GM04504 (cell line): ENCODE data around the gene HRG.
"Not testable (repeated sequence)": the region's sequence is repeated elsewhere in the genome, so short reads cannot be mapped to it uniquely, and the experiment has no call there.

Experiments used
- DNase-seq: peaks from one replicate; pipeline ENCODE4 v3.0.0-alpha.2; 2012; ENCODE audit warnings: low read depth

Gene HRG

DNA sequence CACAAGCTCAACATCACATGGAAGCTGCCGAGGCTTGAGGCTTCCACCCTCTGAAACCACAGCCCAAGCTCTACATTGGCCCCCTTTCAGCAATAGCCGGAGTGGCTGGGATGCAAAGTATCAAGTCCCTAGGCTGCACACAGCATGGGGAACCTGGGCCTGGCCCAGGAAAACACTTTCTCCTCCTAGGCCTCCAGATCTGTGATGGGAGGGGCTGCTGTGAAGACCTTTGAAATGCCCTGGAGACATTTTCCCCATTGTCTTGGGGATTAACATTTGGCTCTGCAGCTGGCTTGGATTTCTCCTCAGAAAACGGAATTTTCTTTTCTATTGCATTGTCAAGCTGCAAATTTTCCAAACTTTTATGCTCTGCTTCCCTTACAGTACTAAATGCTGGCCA lies 18.2 kb downstream of the HRG start:
- DNase-seq = no peak

DNA sequence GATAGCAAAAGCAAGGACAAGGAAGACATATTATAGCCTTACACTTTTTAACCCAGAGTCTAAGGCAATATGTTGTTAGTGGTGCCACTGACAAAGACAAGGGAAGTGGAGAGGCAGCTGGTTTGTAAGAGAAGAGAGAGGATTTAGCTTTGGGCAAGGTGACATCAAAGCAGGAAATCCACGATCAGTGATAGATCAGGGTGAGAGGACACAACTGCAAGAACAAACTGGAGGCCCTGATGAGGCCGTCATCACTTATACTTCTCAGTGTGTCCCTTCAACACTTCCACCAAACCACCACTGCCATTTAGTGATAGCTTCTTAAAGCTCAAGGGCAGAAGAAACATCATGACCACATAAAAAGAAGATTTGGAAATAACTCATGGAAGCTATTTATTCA lies 20.7 kb downstream of the HRG start:
- DNase-seq = not testable (repeated sequence)

DNA sequence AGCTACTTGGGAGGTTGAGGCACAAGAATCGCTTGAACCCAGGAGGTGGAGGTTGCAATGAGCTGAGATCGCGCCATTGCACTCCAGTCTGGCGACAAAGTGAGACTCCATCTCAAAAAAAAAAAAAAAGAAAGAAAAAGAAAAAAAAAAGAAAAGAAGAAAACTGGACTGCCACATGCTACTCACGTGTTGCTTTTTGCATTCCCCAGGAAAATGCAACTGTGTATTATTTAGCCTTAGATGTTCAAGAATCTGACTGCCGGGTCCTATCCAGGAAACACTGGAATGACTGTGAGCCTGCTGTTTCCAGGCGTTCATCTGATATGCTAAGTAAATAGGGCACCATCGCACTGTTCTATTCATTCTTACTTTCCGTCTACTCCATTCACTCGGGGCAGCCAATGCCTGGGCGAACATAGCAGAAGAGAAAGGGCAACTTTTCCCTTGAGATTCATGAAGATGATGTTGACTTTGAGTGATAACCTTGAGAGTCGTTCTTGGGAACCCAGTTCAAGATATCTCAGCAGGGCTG lies 21.4 kb downstream of the HRG start:
- no peak for DNase-seq

DNA sequence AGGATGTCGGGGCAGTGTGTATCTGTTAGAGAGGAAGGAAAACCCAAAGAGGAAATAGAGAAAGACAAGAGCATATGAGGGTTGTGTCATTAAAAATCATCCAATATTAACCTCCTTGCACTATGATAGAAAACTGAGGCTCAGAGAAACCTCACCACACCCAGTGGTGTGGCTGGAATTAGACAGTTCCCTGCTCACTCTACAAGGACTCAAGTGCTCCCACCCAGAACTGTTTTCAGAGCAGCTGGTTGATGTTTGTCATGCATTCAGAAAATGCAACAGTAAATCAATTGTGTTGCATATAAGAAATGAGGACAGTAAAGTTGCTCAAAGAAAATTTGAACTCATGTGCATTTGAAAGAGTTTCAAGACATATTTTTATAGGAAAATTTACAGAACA lies 24.5 kb downstream of the HRG start:
- DNase-seq = not testable (repeated sequence)

DNA sequence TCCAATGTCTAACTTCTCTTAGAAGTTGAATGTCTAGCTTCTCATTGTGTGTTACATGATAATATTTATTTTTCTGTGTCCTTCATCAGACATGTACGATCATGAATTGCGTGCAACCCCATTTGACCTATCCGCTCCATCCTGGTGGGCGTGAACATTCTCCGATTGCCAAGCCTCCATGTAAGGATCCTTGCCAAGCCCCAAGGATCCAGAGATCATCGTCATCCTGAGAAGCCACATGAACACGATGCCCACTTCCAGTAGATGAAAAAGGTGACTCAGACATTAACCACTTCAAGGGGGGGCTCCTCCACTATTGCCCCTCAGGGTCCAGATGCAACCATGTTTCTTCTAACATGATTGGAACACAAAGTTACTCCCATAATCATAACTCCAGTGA lies 25.9 kb downstream of the HRG start:
- DNase-seq = no peak

DNA sequence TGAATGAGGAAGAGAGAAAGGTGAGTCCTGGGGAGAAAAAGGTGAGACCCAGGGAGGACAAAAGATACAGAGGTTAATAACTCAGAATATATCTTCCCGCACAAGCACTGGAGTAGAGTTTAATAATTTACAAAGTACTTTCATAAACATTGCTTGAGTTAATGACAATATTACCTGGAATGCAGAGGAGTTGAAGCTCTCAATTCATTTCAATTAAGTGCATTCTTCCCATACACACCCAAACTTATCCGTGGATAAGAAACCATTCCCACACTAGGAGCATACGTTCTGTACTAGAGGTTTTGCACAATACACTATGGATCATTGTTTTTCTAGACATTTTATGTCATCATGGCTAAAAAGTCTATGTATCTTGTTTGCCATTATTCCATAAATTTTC lies 28.0 kb downstream of the HRG start:
- DNase-seq = no peak

DNA sequence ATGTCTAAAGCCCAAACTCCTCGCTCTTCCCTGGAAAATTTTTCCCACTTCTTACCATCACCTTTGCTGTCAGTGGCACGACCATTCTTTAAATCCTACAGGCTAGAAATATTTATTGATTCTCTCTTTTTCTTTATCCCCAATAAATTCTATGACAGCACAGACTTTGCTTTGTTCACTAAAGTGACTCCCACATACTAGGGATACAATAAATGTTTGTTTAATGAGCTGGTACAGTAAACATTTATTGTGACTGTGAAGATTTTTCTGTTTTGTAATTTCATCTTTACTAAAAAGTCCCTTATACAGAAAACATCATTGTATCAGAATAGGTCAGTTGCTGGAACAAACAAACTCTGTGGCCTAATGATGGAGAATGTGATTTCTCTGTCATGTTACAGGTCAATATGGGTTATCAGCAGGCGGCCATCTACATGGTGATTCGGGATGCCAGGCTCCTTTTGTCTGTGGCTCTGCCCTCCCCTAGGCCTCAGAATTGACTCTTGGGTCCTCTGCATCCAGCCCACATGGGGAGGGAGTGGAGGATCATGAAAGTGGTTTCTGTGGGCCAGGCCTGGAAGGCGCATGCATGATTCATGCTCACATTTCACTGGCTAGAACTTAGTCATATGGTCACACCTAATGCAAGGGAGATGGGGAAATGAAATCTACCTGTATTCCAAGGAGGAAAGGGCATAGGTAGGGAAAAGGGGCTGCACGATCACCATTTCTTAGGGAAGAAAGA lies 28.6 kb downstream of the HRG start:
- no peak for DNase-seq

DNA sequence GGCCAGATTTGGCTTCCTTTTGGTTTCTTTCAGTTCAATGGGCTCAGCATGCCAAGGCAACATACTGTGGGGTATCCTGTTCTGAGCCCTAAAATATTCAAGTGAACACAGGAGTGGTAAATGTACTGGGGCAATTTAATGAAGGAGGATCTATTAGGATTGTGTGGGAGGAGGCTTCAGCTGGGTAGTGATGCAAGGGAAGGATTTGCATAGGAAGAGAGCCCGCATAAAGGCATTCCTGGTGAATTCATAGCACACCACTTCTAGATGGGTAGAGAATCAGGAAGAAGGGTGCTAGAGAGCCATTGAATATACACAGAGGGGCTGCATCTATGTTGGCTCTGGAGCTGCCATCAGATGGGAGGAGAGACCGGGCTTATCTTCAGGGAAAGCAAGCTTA lies 30.7 kb downstream of the HRG start:
- DNase-seq = no peak

DNA sequence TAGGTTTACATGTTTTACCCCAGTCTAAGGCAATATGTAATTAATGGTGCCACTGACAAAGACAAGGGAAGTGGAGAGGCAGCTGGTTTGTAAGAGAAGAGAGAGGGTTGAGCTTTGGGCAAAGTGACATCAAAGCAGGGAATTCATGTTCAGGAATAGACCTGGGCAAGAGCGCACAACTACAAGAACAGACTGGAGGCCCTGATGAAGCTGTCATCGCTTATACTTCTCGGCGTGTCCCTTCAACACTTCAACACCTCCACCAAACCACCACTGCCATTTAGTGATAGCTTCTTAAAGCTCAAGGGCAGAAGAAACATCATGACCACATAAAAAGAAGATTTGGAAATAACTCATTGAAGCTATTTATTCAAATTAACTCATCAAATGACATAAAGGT lies 31.7 kb downstream of the HRG start:
- no peak for DNase-seq

DNA sequence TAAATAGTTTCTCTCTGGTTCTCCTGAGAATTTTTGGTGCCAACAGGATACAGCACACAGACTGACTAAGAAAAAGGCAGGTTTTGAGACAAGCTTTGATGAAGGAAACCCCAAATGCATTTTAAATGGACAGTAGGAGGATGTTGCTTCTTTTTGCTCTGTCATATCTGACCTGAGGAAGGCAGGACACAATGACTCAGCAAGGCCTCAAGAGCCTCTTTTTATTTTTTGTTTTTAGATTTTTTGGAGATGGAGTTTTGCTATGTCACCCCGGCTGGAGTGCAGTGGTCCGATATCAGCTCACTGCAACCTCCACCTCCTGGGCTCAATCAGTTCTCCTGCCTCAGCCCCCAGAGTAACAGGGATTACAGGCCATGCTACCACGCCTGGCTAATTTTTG lies 34.5 kb downstream of the HRG start:
- no peak for DNase-seq

DNA sequence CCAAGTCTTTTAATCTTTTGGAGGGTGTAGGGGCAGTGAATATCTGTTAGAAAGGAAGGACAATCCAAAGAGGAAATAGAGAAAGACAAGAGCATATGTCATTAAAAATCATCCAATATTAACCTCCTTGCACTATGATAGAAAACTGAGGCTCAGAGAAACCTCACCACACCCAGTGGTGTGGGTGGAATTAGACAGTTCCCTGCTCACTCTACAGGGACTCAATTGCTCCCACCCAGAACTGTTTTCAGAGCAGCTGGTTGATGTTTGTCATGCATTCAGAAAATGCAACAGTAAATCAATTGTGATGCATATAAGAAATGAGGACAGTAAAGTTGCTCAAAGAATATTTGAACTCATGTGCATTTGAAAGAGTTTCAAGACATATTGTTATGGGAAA lies 36.6 kb downstream of the HRG start:
- DNase-seq = not testable (repeated sequence)

DNA sequence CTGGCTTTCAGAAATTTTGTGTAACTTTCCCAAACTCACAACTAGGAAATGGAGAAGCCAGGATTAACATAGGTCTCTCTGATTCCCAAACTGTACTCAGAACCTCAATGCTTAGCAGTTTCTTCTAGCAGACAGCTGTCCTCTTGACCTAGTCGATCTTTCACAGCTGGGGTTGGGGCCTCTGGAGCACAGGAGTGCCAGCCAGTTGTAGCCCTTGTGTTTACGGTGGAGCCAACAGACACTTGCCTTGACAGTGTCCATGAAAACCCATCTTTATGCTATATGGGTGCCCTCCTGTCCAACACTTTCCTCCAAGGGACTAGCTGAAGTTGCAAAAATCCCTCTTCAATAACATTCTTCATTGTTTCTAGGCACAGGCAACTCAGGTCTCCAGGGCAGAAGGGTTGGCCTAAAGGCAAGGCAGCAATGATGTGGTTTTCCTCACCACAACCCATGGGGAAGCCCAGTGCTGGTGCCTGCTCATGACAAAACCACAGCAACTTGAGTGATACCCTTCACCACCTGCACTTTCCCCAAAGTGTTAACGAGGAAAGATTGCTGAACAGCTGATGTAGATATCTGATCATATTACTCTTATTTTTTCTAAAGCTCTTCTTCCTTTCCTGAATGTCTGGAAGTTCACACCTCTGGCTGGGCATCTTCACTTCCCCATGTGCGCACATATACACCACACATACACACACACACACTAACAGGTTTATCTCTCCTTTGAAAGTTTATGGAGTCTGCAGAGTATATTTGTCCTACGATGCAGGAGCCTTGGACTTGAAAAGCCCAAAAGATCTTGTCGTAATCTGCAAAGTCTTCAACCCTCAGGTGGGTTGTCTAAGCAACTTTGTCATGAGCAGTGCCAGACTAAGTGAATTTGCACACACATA lies 40.3 kb downstream of the HRG start:
- DNase-seq = no peak

DNA sequence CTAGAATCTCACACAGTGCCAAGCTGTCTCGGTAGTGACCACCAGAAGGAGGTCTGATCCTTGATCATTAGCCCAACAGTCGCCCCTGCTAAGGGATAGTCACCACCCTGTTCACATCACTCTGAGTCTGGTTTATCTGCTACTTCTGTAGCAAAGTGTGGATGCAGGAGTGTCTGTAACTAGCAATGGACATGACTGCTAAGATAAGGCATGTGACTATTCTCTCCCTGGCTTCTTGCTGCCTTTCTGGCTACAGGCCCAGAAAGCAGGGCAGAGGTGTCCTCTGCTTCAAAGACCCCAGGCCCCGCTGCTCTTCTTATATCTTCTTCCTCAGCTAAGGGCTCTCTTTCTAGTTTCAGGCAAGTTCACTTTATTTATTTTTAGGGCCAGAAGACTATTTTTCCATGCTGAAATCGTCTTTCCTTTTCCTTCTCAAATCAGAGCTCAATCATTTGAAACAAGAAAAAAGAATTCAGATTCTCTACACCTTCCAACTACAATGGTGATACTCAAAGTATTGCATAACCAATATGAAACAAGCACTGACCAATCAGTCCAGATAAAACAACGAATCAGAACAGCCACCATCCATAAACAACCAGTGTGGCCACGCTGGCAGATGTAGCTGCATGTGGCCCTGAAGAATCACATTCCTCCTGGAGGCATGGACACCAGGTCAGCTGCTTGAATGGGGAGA lies 43.3 kb downstream of the HRG start:
- DNase-seq = no peak

DNA sequence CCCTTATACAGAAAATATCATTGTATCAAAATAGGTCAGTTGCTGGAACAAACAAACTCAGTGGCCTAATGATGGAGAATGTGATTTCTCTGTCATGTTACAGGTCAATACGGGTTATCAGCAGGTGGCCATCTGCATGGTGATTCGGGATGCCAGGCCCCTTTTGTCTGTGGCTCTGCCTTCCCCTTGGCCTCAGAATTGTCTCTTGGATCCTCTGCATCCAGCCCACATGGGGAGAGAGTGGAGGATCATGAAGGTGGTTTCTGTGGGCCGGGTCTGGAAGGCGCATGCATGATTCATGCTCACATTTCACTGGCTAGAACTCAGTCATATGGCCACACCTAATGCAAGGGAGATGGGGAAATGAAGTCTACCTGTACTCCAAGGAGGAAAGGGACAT lies 44.9 kb downstream of the HRG start:
- not testable (repeated sequence) for DNase-seq

DNA sequence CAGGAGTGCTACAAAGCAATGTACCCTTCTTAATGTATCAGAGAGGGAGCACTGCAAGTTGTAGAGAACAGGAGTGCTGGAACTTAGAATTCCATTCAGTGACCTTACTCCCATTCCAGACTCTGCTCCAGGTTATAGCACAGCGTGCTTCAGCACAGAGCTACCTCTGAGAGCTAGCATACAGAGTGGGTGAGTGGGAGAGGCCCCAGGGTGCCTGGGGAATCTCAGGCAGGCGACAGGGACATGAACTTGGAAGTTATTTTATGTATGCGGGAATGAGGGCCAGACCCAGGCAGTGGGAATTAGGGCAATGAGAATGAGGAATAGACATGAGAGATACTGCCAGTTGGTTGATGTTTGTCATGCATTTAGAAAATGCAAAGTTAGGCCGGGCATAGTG lies 47.7 kb downstream of the HRG start:
- no peak for DNase-seq

DNA sequence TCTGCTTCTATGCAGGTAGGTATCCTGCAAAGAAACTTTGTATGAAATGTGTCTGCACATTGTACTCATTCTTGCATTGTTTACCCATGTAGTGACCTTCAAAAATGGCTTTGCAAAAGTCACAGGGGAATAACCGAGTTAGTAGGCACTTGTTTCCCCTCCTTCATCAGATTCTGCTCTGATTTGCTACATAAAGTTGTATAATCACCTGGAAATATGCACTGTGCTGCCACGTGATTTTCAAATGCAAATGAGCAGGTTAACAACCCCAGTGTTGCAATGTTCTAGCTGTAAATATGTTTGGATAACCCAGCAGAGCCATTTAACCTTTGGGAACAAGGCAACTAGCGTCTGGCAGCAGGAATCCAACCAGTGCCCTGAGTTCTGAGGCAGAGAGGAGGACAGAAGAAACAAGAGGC lies 51.2 kb downstream of the HRG start, which contains the start of gene KNG1:
KNG1 (plus strand) TSS at position 321 of the 419 bp plus-strand sequence. CDS start 184 bp downstream, outside the sequence.
- no peak for DNase-seq

DNA sequence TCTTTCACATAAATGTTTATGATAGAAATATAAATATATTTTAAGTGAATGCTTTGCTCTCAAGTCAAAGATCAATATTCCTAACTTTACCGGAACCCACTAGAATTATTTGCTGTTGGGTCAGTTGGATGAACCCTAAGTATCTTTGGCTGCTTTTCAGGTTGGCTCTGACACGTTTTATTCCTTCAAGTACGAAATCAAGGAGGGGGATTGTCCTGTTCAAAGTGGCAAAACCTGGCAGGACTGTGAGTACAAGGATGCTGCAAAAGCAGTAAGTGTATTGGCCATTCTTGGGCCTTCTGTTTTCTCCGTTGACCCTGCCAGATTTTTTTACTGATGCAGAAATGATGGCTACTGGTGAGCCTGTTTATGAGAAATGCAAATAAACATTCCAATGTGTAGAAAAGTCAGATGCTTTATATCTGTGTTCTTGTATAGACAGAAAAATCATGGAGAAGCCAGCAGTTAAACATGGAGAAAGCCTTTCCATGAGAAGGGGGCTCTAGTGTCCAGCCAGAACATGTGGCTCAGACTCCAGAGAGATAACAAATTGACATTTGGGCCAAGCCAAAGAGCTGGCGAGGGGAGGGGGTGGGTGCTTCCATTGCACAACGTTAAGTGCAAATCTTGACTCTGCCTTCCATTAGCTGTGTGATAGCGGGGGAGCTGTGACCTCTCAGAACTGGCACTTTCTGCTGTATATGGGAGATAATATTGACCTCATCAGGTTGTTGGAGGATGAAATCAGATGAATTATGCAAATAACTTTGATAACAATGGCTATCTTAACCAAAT lies 54.3 kb downstream of the HRG start:
- DNase-seq = no peak

DNA sequence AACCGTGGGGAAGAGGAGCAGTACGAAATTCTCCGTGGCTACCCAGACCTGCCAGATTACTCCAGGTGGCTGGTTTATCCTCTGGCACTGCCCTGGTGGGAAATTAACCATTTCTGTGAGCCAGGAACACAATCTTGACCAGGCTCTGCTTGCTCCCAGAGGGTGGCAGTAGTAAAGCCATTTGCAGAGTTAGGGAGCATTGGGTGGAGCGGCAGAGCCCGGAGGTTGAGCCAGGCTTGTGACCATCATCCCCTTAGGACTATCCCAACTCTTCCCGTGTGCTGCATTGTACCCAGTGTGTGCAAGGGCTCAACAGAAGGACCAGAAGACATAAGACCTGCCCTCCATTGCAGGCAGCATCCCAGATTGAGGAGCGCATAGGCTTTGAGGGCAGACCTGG lies 56.6 kb downstream of the HRG start:
- DNase-seq = no peak

DNA sequence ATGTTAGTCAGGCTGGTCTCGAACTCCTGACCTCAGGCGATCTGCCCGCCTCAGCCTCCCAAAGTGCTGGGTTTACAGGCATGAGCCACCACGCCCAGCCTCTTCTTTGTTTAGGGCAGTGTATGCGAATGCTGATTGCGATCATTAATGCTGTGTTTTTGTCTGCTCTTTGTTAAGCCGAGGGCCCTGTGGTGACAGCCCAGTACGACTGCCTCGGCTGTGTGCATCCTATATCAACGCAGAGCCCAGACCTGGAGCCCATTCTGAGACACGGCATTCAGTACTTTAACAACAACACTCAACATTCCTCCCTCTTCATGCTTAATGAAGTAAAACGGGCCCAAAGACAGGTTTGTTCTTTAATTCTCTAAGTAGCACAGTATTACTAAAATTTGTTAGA lies 59.1 kb downstream of the HRG start:
- DNase-seq = no peak
